GM23338 (cell line): Measurements from ENCODE around the gene SEZ6L. TPM values are rescaled to one million over a fixed set of nuclear protein-coding genes. Genes with fewer than 3 reads are reported as not detected.

Source experiments
- ATAC-seq: fragments of 200-7000 bp; cut with Tn5 transposase; 3 replicates; pipeline ENCODE4 v1.9.1; 2020
- DNase-seq: peaks from one replicate; pipeline ENCODE4 v3.0.0-alpha.2; 2015; ENCODE audit warnings: low spot score
- H2AFZ ChIP-seq: fragments of 200-600 bp; sonication (generic); 2 replicates; pipeline ENCODE4 v1.8.0; 2016; ENCODE audit warnings: antibody characterized with exemption, mild to moderate bottlenecking, moderate library complexity
- H3F3A ChIP-seq: fragments of 200-600 bp; sonication (generic); replicated peaks from 2 replicates; pipeline ENCODE4 v1.8.0; 2017; ENCODE audit warnings: antibody characterized with exemption, mixed run types, low read depth
- H3K27ac ChIP-seq: fragments of 200-600 bp; sonication (generic); 2 replicates; pipeline ENCODE4 v1.6.1; 2016; ENCODE audit warnings: low read depth
- H3K27me3 ChIP-seq: fragments of 200-600 bp; sonication (generic); 2 replicates; pipeline ENCODE4 v1.8.0; 2016; ENCODE audit warnings: mild to moderate bottlenecking, mixed run types, moderate library complexity; ENCODE audit not compliant: insufficient read depth
- H3K36me3 ChIP-seq: fragments of 200-600 bp; sonication (generic); 2 replicates; pipeline ENCODE4 v1.8.0; 2016; ENCODE audit warnings: mild to moderate bottlenecking; ENCODE audit not compliant: insufficient read depth
- H3K4me1 ChIP-seq: fragments of 200-600 bp; sonication (generic); 2 replicates; pipeline ENCODE4 v1.8.0; 2016; ENCODE audit warnings: mild to moderate bottlenecking, moderate library complexity; ENCODE audit not compliant: insufficient read depth
- H3K4me2 ChIP-seq: fragments of 200-600 bp; sonication (generic); 2 replicates; pipeline ENCODE4 v1.7.1; 2017; ENCODE audit warnings: mixed run types
- H3K4me3 ChIP-seq: fragments of 200-600 bp; sonication (generic); 2 replicates; pipeline ENCODE4 v1.6.1; 2016; ENCODE audit warnings: mixed run types
- H3K79me2 ChIP-seq: fragments of 200-600 bp; sonication (generic); replicated peaks from 2 replicates; pipeline ENCODE4 v1.8.0; 2017; ENCODE audit warnings: mild to moderate bottlenecking; ENCODE audit not compliant: insufficient read depth
- H3K9me2 ChIP-seq: fragments of 200-600 bp; sonication (generic); 2 replicates; pipeline ENCODE4 v1.8.0; 2017; ENCODE audit not compliant: insufficient read depth
- H4K20me1 ChIP-seq: fragments of 200-600 bp; sonication (generic); replicated peaks from 2 replicates; pipeline ENCODE4 v1.8.0; 2017; ENCODE audit warnings: mild to moderate bottlenecking; ENCODE audit not compliant: insufficient read depth
- H3K27ac Mint-ChIP-seq: 2 replicates; pipeline ENCODE4 v1.8.0; 2020; ENCODE audit warnings: inconsistent platforms, mild to moderate bottlenecking, moderate library complexity, mixed read lengths
- H3K27me3 Mint-ChIP-seq: 3 replicates; pipeline ENCODE4 v1.8.0; 2022; ENCODE audit warnings: low read depth, mild to moderate bottlenecking, moderate library complexity, mixed read lengths, inconsistent platforms; ENCODE audit not compliant: insufficient read depth, poor library complexity
- H3K36me3 Mint-ChIP-seq: 3 replicates; pipeline ENCODE4 v1.8.0; 2021; ENCODE audit warnings: low read depth, mild to moderate bottlenecking, inconsistent platforms, moderate library complexity, mixed read lengths
- H3K4me1 Mint-ChIP-seq: 3 replicates; pipeline ENCODE4 v1.8.0; 2020; ENCODE audit warnings: mild to moderate bottlenecking, inconsistent platforms, mixed read lengths
- H3K4me3 Mint-ChIP-seq: 3 replicates; pipeline ENCODE4 v1.8.0; 2021; ENCODE audit warnings: moderate library complexity, mild to moderate bottlenecking, inconsistent platforms, mixed read lengths
- H3K9me3 Mint-ChIP-seq: 3 replicates; pipeline ENCODE4 v1.8.0; 2020; ENCODE audit warnings: moderate library complexity, mild to moderate bottlenecking, inconsistent platforms, mixed read lengths
- CREB1 ChIP-seq: fragments of 250-450 bp; sonication (Bioruptor Pico); IDR thresholded peaks from 2 replicates; pipeline ENCODE4 v1.5.0; 2020; ENCODE audit warnings: low read depth, mild to moderate bottlenecking, moderate library complexity
- EZH2 ChIP-seq: fragments of 200-600 bp; sonication (generic); IDR thresholded peaks from one replicate; pipeline ENCODE4 v1.8.0; 2017; ENCODE audit warnings: antibody characterized with exemption, mild to moderate bottlenecking, low read depth; ENCODE audit not compliant: unreplicated experiment
- EZH2phosphoT487 ChIP-seq: fragments of 200-600 bp; sonication (generic); IDR thresholded peaks from one replicate; pipeline ENCODE4 v1.8.1; 2018; ENCODE audit warnings: antibody characterized with exemption; ENCODE audit not compliant: unreplicated experiment
- JUNB ChIP-seq: IDR thresholded peaks from one replicate; pipeline ENCODE4 v1.6.1; 2016; ENCODE audit warnings: antibody characterized with exemption; ENCODE audit not compliant: unreplicated experiment
- NANOG ChIP-seq: IDR thresholded peaks from 2 replicates; pipeline ENCODE4 v1.6.1; 2016; ENCODE audit warnings: antibody characterized with exemption, borderline replicate concordance
- POLR2AphosphoS5 ChIP-seq: IDR thresholded peaks from 2 replicates; pipeline ENCODE4 v1.6.1; 2016; ENCODE audit warnings: antibody characterized with exemption, low read depth
- STAT1 ChIP-seq: IDR thresholded peaks from one replicate; pipeline ENCODE4 v1.6.1; 2016; ENCODE audit warnings: antibody characterized with exemption; ENCODE audit not compliant: unreplicated experiment
- ZNF114 ChIP-seq: fragments of 250-450 bp; sonication (Bioruptor Pico); IDR thresholded peaks from 2 replicates; pipeline ENCODE4 v1.5.0; 2020; ENCODE audit warnings: mild to moderate bottlenecking, moderate library complexity
- ZNF331 ChIP-seq: fragments of 250-450 bp; sonication (Bioruptor Pico); IDR thresholded peaks from 2 replicates; pipeline ENCODE4 v1.5.0; 2020; ENCODE audit warnings: low read depth, mild to moderate bottlenecking, moderate library complexity
- ZNF462 ChIP-seq: fragments of 250-450 bp; sonication (Bioruptor Pico); IDR thresholded peaks from 2 replicates; pipeline ENCODE4 v1.5.0; 2020; ENCODE audit warnings: mild to moderate bottlenecking, moderate library complexity
- polyA plus RNA-seq: library from polyadenylated mRNA; unstranded; fragments of >200 nt; fragmentation: Nextera tagmentation; extraction: Ambion mirVana; gene quantifications from 2 replicates; pipeline ENCODE4 v1.2.1, GENCODE V29; 2016
- total RNA-seq: library from RNA; depleted of rRNA; stranded (reverse); fragments of >200 nt; shearing (Covaris generic); gene quantifications from 2 replicates; pipeline ENCODE4 v1.2.3, GENCODE V29; 2014
- TF ChIP-seq, protein P1 (sequence below), 2 experiments: fragments of 200-600 bp in 1 of 2; sonication (generic) in 1 of 2; conservative IDR thresholded peaks; 2 replicates each; pipeline versions ENCODE4 v1.5.1 to v1.6.1; 2016 to 2017; ENCODE audit warnings: antibody characterized with exemption in 2 of 2, low read depth in 2 of 2, mild to moderate bottlenecking in 2 of 2, moderate library complexity in 1 of 2
- TF ChIP-seq, protein P2 (sequence below): IDR thresholded peaks from 2 replicates; pipeline ENCODE4 v1.6.1; 2016; ENCODE audit warnings: antibody characterized with exemption
- TF ChIP-seq, protein P3 (sequence below): IDR thresholded peaks from one replicate; pipeline ENCODE4 v1.6.1; 2018; ENCODE audit warnings: antibody characterized with exemption; ENCODE audit not compliant: unreplicated experiment

SEZ6L gene
- total and polyA plus RNA-seq, 2 experiments from 2014 or later: 0.13 to 0.24 TPM

DNA sequence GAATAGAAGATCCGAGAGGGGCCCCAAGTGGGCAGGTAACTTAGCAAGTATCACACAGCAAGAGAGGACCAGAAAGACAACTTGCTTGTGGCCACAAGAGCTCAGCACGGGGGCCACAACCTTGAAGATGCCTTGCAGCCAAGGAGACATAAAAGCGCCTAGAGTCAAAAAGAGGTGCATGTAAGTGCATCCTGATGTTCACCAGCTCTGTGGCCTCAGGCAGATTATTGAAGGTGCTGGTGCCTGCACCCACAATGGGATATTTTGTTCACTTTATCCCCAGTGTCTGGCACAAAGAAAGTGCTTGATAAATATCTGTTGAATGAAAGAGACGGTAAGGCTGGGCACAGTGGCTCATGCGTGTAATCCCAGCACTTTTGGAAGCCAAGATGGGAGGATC is 153.8 kb downstream of the SEZ6L start:
- no peak overlapping the region for H3K4me3 ChIP-seq
- no peak overlapping the region for H3K27ac Mint-ChIP-seq
- TF ChIP-seq ZNF462 (no peak), ZNF331 (CRISPR knock-in tag) (no peak), POLR2AphosphoS5 (no peak), EZH2phosphoT487 (no peak), CREB1 (CRISPR knock-in tag) (no peak), EZH2 (no peak), JUNB (no peak), STAT1 (no peak), NANOG (no peak), ZNF114 (CRISPR knock-in tag) (no peak)
- TF ChIP-seq, protein P1, sequence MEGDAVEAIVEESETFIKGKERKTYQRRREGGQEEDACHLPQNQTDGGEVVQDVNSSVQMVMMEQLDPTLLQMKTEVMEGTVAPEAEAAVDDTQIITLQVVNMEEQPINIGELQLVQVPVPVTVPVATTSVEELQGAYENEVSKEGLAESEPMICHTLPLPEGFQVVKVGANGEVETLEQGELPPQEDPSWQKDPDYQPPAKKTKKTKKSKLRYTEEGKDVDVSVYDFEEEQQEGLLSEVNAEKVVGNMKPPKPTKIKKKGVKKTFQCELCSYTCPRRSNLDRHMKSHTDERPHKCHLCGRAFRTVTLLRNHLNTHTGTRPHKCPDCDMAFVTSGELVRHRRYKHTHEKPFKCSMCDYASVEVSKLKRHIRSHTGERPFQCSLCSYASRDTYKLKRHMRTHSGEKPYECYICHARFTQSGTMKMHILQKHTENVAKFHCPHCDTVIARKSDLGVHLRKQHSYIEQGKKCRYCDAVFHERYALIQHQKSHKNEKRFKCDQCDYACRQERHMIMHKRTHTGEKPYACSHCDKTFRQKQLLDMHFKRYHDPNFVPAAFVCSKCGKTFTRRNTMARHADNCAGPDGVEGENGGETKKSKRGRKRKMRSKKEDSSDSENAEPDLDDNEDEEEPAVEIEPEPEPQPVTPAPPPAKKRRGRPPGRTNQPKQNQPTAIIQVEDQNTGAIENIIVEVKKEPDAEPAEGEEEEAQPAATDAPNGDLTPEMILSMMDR (conservative IDR thresholded peaks at IDR 0.05; ENCODE audit: low read depth in 2 of 2): no peak
- TF ChIP-seq, protein P2, sequence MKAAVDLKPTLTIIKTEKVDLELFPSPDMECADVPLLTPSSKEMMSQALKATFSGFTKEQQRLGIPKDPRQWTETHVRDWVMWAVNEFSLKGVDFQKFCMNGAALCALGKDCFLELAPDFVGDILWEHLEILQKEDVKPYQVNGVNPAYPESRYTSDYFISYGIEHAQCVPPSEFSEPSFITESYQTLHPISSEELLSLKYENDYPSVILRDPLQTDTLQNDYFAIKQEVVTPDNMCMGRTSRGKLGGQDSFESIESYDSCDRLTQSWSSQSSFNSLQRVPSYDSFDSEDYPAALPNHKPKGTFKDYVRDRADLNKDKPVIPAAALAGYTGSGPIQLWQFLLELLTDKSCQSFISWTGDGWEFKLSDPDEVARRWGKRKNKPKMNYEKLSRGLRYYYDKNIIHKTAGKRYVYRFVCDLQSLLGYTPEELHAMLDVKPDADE: no peak
- TF ChIP-seq, protein P3, sequence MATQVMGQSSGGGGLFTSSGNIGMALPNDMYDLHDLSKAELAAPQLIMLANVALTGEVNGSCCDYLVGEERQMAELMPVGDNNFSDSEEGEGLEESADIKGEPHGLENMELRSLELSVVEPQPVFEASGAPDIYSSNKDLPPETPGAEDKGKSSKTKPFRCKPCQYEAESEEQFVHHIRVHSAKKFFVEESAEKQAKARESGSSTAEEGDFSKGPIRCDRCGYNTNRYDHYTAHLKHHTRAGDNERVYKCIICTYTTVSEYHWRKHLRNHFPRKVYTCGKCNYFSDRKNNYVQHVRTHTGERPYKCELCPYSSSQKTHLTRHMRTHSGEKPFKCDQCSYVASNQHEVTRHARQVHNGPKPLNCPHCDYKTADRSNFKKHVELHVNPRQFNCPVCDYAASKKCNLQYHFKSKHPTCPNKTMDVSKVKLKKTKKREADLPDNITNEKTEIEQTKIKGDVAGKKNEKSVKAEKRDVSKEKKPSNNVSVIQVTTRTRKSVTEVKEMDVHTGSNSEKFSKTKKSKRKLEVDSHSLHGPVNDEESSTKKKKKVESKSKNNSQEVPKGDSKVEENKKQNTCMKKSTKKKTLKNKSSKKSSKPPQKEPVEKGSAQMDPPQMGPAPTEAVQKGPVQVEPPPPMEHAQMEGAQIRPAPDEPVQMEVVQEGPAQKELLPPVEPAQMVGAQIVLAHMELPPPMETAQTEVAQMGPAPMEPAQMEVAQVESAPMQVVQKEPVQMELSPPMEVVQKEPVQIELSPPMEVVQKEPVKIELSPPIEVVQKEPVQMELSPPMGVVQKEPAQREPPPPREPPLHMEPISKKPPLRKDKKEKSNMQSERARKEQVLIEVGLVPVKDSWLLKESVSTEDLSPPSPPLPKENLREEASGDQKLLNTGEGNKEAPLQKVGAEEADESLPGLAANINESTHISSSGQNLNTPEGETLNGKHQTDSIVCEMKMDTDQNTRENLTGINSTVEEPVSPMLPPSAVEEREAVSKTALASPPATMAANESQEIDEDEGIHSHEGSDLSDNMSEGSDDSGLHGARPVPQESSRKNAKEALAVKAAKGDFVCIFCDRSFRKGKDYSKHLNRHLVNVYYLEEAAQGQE: no peak
- no peak overlapping the region for H2AFZ ChIP-seq
- H3K9me3 Mint-ChIP-seq: no peaks in the 10 kb centered on the region
- H3K36me3 ChIP-seq: no peaks in the 10 kb centered on the region
- H3K4me1 ChIP-seq: no peaks in the 10 kb centered on the region
- no peak overlapping the region for H3K4me2 ChIP-seq
- H3K4me3 Mint-ChIP-seq: no peak overlapping the region
- no peaks in the 10 kb centered on the region for H3K36me3 Mint-ChIP-seq
- H3F3A ChIP-seq: no peaks in the 10 kb centered on the region
- no peaks in the 10 kb centered on the region for H3K79me2 ChIP-seq
- H3K27me3 Mint-ChIP-seq: peaks cover 4% of the 10 kb centered on the region
- no peaks in the 10 kb centered on the region for H3K4me1 Mint-ChIP-seq
- H3K27me3 ChIP-seq: no peaks in the 10 kb centered on the region
- H3K9me2 ChIP-seq: no peaks in the 10 kb centered on the region
- H3K27ac ChIP-seq: no peak overlapping the region
- H4K20me1 ChIP-seq: no peaks in the 10 kb centered on the region; the same call in 1 of the 2 replicates
- no peak for DNase-seq
- no peak for ATAC-seq
